HepG2 (cell line): Measurements from ENCODE around the gene ORC1. TPM values are rescaled to one million over a fixed set of nuclear protein-coding genes. Genes with fewer than 3 reads are reported as not detected.

Source experiments
- ARNTL ChIP-seq: sonication (generic); formaldehyde crosslinking; IDR thresholded peaks from 2 replicates; pipeline ENCODE4 v1.4.0; 2020; ENCODE audit warnings: mild to moderate bottlenecking, missing genetic modification reagents
- ESRRA ChIP-seq: sonication (generic); formaldehyde crosslinking; IDR thresholded peaks from 2 replicates; pipeline ENCODE4 v1.5.1; 2020; ENCODE audit warnings: mild to moderate bottlenecking, low read depth, missing genetic modification reagents
- KDM4B ChIP-seq: sonication (generic); formaldehyde crosslinking; IDR thresholded peaks from 2 replicates; pipeline ENCODE4 v1.4.0; 2020; ENCODE audit warnings: missing genetic modification reagents
- KDM5B ChIP-seq: sonication (generic); formaldehyde crosslinking; IDR thresholded peaks from 2 replicates; pipeline ENCODE4 v1.4.0; 2020; ENCODE audit warnings: missing genetic modification reagents, mild to moderate bottlenecking, borderline replicate concordance
- LCORL ChIP-seq, 2 experiments: fragments of 450-650 bp in 1 of 2; sonication (generic) in 1 of 2; formaldehyde crosslinking in 1 of 2; IDR thresholded peaks; 2 replicates each; pipeline versions ENCODE4 v1.5.0 to v1.6.1; 2017 to 2020; ENCODE audit warnings: antibody characterized with exemption in 1 of 2, missing genetic modification reagents in 1 of 2
- NONO ChIP-seq, 2 experiments: fragments of 450-650 bp in 1 of 2; sonication (generic) in 1 of 2; formaldehyde crosslinking in 1 of 2; IDR thresholded peaks in 1 of 2; conservative IDR thresholded peaks in 1 of 2; 2 replicates each; pipeline versions ENCODE4 v1.6.1 to v1.8.0; 2017 to 2022; ENCODE audit warnings: mild to moderate bottlenecking in 1 of 2, missing genetic modification reagents in 1 of 2, moderate library complexity in 1 of 2
- PHF21A ChIP-seq: sonication (generic); formaldehyde crosslinking; IDR thresholded peaks from 2 replicates; pipeline ENCODE4 v1.5.0; 2020; ENCODE audit warnings: mild to moderate bottlenecking, missing genetic modification reagents
- REXO4 ChIP-seq: sonication (generic); formaldehyde crosslinking; IDR thresholded peaks from 2 replicates; pipeline ENCODE4 v1.8.0; 2022; ENCODE audit warnings: missing genetic modification reagents, mild to moderate bottlenecking, borderline replicate concordance
- SP4 ChIP-seq: sonication (generic); formaldehyde crosslinking; IDR thresholded peaks from 2 replicates; pipeline ENCODE4 v1.8.1; 2023; ENCODE audit warnings: mild to moderate bottlenecking, missing genetic modification reagents
- TEAD2 ChIP-seq: sonication (generic); formaldehyde crosslinking; IDR thresholded peaks from 2 replicates; pipeline ENCODE4 v1.9.0; 2021; ENCODE audit warnings: missing genetic modification reagents
- TRIM24 ChIP-seq: sonication (generic); formaldehyde crosslinking; IDR thresholded peaks from 2 replicates; pipeline ENCODE4 v1.8.0; 2022; ENCODE audit warnings: mild to moderate bottlenecking, missing genetic modification reagents
- ZC3H4 ChIP-seq: sonication (generic); formaldehyde crosslinking; IDR thresholded peaks from 2 replicates; pipeline ENCODE4 v1.4.0; 2020; ENCODE audit warnings: missing genetic modification reagents, borderline replicate concordance
- ZNF260 ChIP-seq: sonication (generic); formaldehyde crosslinking; IDR thresholded peaks from 2 replicates; pipeline ENCODE4 v1.4.0; 2020; ENCODE audit warnings: missing genetic modification reagents, low read depth, mild to moderate bottlenecking, borderline replicate concordance
- ZNF296 ChIP-seq: sonication (generic); formaldehyde crosslinking; conservative IDR thresholded peaks from 2 replicates; pipeline ENCODE4 v1.5.0; 2020; ENCODE audit warnings: mild to moderate bottlenecking, missing genetic modification reagents
- ZNF549 ChIP-seq: sonication (generic); formaldehyde crosslinking; IDR thresholded peaks from 2 replicates; pipeline ENCODE4 v1.5.0; 2020; ENCODE audit warnings: missing genetic modification reagents
- ZNF615 ChIP-seq: sonication (generic); formaldehyde crosslinking; IDR thresholded peaks from 2 replicates; pipeline ENCODE4 v1.5.0; 2020; ENCODE audit warnings: mild to moderate bottlenecking, missing genetic modification reagents, borderline replicate concordance
- ZNF891 ChIP-seq: sonication (generic); formaldehyde crosslinking; IDR thresholded peaks from 2 replicates; pipeline ENCODE4 v1.5.0; 2020; ENCODE audit warnings: mild to moderate bottlenecking, missing genetic modification reagents
- ZZZ3 ChIP-seq: sonication (generic); formaldehyde crosslinking; IDR thresholded peaks from 2 replicates; pipeline ENCODE4 v1.4.0; 2020; ENCODE audit warnings: missing genetic modification reagents, mild to moderate bottlenecking, borderline replicate concordance
- polyA plus RNA-seq, 8 experiments: library from polyadenylated mRNA; depleted of rRNA in 3 of 8; stranded (reverse) in 7 of 8; unstranded in 1 of 8; fragments of >200 nt; fragmentation: Illumina TruSeq in 4 of 8; extraction: Trizol in 4 of 8; gene quantifications; 2 replicates each; pipeline versions ENCODE4 v1.2.1 to v1.2.3, GENCODE V29; 2011 to 2016; ENCODE audit warnings: low read depth in 4 of 8, missing spikeins in 1 of 8, mixed read lengths in 1 of 8; ENCODE audit not compliant: insufficient read depth in 1 of 8
- total RNA-seq, 5 experiments: library from RNA; depleted of rRNA; stranded (reverse); fragments of >200 nt; fragmentation: Illumina TruSeq; extraction: Trizol; gene quantifications; 2 replicates each; pipeline ENCODE4 v1.2.3, GENCODE V29; 2016; ENCODE audit warnings: low read depth in 1 of 5
- TF ChIP-seq, protein P1 (sequence below): sonication (generic); formaldehyde crosslinking; IDR thresholded peaks from 2 replicates; pipeline ENCODE4 v1.4.0; 2020; ENCODE audit warnings: missing genetic modification reagents, mild to moderate bottlenecking, borderline replicate concordance
- TF ChIP-seq, protein P2 (sequence below): sonication (generic); formaldehyde crosslinking; IDR thresholded peaks from 2 replicates; pipeline ENCODE4 v1.5.0; 2020; ENCODE audit warnings: mild to moderate bottlenecking, missing genetic modification reagents
- TF ChIP-seq, protein P3 (sequence below): IDR thresholded peaks from 2 replicates; pipeline ENCODE4 v1.6.1; 2016; ENCODE audit warnings: missing compliant biosample characterization, missing genetic modification reagents, borderline replicate concordance
- TF ChIP-seq, protein P4 (sequence below): sonication (generic); formaldehyde crosslinking; IDR thresholded peaks from 2 replicates; pipeline ENCODE4 v1.9.0; 2021; ENCODE audit warnings: missing genetic modification reagents, mild to moderate bottlenecking, borderline replicate concordance

ORC1 gene
- total and polyA plus RNA-seq, 2 of the 13 experiments (the other 11 are each of a cell fraction or from before 2014, with no cell fraction given) = 7.0 to 23.5 TPM

DNA sequence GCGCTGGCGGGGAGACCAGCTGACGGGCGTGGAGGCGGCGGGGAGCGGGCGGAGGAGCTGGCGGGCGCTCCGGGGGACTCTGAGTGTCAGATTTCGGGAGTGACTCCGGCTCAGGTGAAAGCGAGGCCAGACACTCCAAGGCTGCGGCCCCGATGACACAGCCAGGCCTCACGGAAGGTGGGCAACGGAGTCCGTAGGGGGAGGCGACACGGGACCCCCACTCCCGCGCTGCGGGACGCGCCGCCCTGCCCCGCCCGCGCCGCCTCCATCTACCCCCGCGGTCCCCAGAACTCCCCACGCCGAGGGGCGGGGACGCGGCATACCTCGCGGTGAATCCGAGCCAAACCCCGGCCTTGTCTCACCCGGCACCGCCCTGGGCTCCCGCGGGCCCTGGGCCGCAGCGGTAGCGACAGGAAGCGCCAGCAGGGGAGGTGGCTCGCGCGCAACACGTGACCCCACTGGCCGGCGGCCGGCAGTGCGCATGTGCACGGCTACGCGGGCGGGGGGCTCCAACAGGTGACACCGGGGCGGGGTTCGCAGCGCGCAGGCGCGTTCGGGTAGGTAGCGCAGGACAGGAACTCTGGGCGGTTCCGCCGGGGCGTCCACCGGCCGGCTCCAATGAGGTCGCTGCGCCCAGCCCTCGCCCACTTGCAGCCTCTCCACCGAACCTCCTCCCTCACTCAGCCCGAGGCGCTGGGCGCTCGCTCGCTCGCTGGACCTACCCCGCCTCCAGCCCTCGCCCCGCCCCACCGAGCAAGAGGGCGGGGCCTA, 38.3 kb downstream of the ORC1 start, which contains the start of gene CC2D1B (continued):
- TF ChIP-seq KDM5B (peak; percentile 85; the same call in 1 of the 2 replicates), ZNF615 (CRISPR knock-in tag) (no peak), KDM4B (CRISPR knock-in tag) (no peak), ZNF296 (CRISPR knock-in tag) (peak; percentile 75), ZZZ3 (CRISPR knock-in tag) (peak; percentile 42; the same call in 1 of the 2 replicates), REXO4 (no peak), NONO (IDR thresholded peaks at IDR 0.05) (no peak), NONO (CRISPR knock-in tag; conservative IDR thresholded peaks at IDR 0.05) (peak; percentile 61), TEAD2 (CRISPR knock-in tag) (0 out of 2 replicates have a peak, but pooled peaks have one; percentile 57), ARNTL (CRISPR knock-in tag) (peak; percentile 98), ZNF260 (CRISPR knock-in tag) (no peak), SP4 (CRISPR knock-in tag) (peak; percentile 95), TRIM24 (CRISPR knock-in tag) (no peak), LCORL (IDR thresholded peaks at IDR 0.05) (no peak), LCORL (CRISPR knock-in tag; IDR thresholded peaks at IDR 0.05) (peak; percentile 43; the same call in 1 of the 2 replicates), PHF21A (peak; percentile 44; the same call in 1 of the 2 replicates), ZC3H4 (CRISPR knock-in tag) (no peak), ESRRA (CRISPR knock-in tag) (no peak), ZNF891 (no peak; the same call in 1 of the 2 replicates), ZNF549 (CRISPR knock-in tag) (0 out of 2 replicates have a peak, but pooled peaks have one; percentile 50)
- TF ChIP-seq, protein P1, sequence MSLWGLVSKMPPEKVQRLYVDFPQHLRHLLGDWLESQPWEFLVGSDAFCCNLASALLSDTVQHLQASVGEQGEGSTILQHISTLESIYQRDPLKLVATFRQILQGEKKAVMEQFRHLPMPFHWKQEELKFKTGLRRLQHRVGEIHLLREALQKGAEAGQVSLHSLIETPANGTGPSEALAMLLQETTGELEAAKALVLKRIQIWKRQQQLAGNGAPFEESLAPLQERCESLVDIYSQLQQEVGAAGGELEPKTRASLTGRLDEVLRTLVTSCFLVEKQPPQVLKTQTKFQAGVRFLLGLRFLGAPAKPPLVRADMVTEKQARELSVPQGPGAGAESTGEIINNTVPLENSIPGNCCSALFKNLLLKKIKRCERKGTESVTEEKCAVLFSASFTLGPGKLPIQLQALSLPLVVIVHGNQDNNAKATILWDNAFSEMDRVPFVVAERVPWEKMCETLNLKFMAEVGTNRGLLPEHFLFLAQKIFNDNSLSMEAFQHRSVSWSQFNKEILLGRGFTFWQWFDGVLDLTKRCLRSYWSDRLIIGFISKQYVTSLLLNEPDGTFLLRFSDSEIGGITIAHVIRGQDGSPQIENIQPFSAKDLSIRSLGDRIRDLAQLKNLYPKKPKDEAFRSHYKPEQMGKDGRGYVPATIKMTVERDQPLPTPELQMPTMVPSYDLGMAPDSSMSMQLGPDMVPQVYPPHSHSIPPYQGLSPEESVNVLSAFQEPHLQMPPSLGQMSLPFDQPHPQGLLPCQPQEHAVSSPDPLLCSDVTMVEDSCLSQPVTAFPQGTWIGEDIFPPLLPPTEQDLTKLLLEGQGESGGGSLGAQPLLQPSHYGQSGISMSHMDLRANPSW = peak; percentile 54; the same call in 1 of the 2 replicates
- TF ChIP-seq, protein P2, sequence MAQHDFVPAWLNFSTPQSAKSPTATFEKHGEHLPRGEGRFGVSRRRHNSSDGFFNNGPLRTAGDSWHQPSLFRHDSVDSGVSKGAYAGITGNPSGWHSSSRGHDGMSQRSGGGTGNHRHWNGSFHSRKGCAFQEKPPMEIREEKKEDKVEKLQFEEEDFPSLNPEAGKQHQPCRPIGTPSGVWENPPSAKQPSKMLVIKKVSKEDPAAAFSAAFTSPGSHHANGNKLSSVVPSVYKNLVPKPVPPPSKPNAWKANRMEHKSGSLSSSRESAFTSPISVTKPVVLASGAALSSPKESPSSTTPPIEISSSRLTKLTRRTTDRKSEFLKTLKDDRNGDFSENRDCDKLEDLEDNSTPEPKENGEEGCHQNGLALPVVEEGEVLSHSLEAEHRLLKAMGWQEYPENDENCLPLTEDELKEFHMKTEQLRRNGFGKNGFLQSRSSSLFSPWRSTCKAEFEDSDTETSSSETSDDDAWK (CRISPR knock-in tag) = no peak
- TF ChIP-seq, protein P3, sequence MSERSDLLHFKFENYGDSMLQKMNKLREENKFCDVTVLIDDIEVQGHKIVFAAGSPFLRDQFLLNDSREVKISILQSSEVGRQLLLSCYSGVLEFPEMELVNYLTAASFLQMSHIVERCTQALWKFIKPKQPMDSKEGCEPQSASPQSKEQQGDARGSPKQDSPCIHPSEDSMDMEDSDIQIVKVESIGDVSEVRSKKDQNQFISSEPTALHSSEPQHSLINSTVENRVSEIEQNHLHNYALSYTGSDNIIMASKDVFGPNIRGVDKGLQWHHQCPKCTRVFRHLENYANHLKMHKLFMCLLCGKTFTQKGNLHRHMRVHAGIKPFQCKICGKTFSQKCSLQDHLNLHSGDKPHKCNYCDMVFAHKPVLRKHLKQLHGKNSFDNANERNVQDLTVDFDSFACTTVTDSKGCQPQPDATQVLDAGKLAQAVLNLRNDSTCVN (CRISPR knock-in tag) = peak; percentile 78; the same call in 1 of the 2 replicates
- TF ChIP-seq, protein P4, sequence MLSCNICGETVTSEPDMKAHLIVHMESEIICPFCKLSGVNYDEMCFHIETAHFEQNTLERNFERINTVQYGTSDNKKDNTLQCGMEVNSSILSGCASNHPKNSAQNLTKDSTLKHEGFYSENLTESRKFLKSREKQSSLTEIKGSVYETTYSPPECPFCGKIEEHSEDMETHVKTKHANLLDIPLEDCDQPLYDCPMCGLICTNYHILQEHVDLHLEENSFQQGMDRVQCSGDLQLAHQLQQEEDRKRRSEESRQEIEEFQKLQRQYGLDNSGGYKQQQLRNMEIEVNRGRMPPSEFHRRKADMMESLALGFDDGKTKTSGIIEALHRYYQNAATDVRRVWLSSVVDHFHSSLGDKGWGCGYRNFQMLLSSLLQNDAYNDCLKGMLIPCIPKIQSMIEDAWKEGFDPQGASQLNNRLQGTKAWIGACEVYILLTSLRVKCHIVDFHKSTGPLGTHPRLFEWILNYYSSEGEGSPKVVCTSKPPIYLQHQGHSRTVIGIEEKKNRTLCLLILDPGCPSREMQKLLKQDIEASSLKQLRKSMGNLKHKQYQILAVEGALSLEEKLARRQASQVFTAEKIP = no peak
